Osteocyte (in vitro differentiated cells): ENCODE data around the gene KRT4. TPM values are rescaled to one million over a fixed set of nuclear protein-coding genes. Genes with fewer than 3 reads are reported as not detected.

ENCODE experiments used
- DNase-seq: peaks from one replicate; pipeline ENCODE4 v3.0.0; 2021; ENCODE audit warnings: mixed read lengths; ENCODE audit not compliant: unreplicated experiment; ENCODE audit errors: extremely low spot score
- H3K27ac Mint-ChIP-seq: one replicate; pipeline ENCODE4 v1.8.0; 2021; ENCODE audit warnings: mild to moderate bottlenecking, mixed read lengths; ENCODE audit not compliant: unreplicated experiment
- H3K27me3 Mint-ChIP-seq: one replicate; pipeline ENCODE4 v1.8.0; 2021; ENCODE audit warnings: mixed read lengths; ENCODE audit not compliant: unreplicated experiment
- H3K36me3 Mint-ChIP-seq: one replicate; pipeline ENCODE4 v1.8.0; 2021; ENCODE audit warnings: mixed read lengths; ENCODE audit not compliant: unreplicated experiment
- H3K4me1 Mint-ChIP-seq: one replicate; pipeline ENCODE4 v1.8.0; 2021; ENCODE audit warnings: mixed read lengths; ENCODE audit not compliant: unreplicated experiment
- H3K4me3 Mint-ChIP-seq: one replicate; pipeline ENCODE4 v1.8.0; 2021; ENCODE audit warnings: mild to moderate bottlenecking, moderate library complexity, mixed read lengths; ENCODE audit not compliant: unreplicated experiment
- H3K9me3 Mint-ChIP-seq: one replicate; pipeline ENCODE4 v1.8.0; 2021; ENCODE audit warnings: mixed read lengths; ENCODE audit not compliant: unreplicated experiment
- CTCF ChIP-seq: fragments of 200-600 bp; sonication (generic); IDR thresholded peaks from 2 replicates; pipeline ENCODE4 v1.5.0; 2021; ENCODE audit warnings: antibody characterized with exemption, mild to moderate bottlenecking, moderate library complexity
- total RNA-seq: library from RNA; stranded (reverse); gene quantifications from 2 replicates; pipeline ENCODE4 v1.2.1, GENCODE V29; 2021

KRT4 gene
- total RNA-seq, 1 donor from 2014 or later = not detected

- no peak for TF ChIP-seq CTCF
- H3K27me3 Mint-ChIP-seq = peaks cover 8% of the 10 kb centered on the region
- no peak for DNase-seq
- H3K27ac Mint-ChIP-seq = no peak overlapping the region
- no peaks in the 10 kb centered on the region for H3K9me3 Mint-ChIP-seq
- H3K36me3 Mint-ChIP-seq = no peaks in the 10 kb centered on the region
- H3K4me3 Mint-ChIP-seq = no peak overlapping the region
- no peaks in the 10 kb centered on the region for H3K4me1 Mint-ChIP-seq
These were observed 10.0 kb upstream of the KRT4 start for GRCh38 chr12:52823761-52824450.

- Mint-ChIP-seq H3K4me1 (no peaks in the 10 kb centered on the region), H3K27ac (no peak overlapping the region), H3K27me3 (peaks cover 16% of the 10 kb centered on the region), H3K36me3 (no peaks in the 10 kb centered on the region), H3K9me3 (no peaks in the 10 kb centered on the region), H3K4me3 (no peak overlapping the region)
- no peak for DNase-seq
- no peak for TF ChIP-seq CTCF
These were observed 9.0 kb upstream of the KRT4 start for GRCh38 chr12:52822771-52823510.

DNA sequence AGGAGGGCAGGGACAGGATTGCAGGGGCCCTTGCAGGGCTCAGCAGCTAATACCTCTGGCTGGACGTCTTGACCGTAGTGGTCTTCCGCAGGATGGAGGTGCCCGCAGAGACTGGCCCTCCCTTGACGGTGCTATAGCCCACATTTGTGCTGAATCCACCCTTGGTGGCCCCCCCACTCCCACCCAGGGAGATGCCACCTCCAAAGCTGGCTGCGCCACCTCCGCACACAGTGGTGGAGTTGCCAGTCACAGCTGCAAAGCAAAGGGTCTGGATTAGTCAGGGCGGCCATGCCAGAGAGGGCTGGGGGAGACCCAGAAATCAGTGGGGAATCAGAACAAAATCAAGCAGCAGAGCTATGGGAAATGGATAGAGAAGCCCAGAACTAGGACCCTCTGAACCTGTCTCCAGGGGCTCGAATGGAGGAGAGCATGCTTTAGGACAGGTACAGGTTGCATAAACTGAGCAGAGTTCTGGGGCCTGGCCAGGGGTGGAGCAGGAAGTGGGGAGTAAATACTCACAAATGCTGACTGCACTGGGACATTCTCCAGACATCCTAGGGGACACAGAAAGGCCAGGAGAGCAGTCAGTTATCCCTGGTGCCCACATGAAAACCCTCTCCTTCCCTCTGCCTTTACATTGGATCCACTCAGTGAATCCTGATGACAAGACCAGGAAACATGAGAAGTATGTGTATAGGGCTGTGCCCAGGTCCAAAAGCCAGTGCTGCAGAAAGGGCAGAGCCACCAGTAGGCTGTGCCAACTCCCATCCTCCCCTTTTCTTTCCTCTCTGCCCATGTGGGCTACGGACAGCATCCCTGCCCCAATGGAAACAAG lies 8.1 kb upstream of the KRT4 start:
- no peak for TF ChIP-seq CTCF
- DNase-seq = no peak
- H3K27me3 Mint-ChIP-seq = peaks cover 25% of the 10 kb centered on the region
- H3K36me3 Mint-ChIP-seq = no peaks in the 10 kb centered on the region
- no peak overlapping the region for H3K4me3 Mint-ChIP-seq
- H3K9me3 Mint-ChIP-seq = no peaks in the 10 kb centered on the region
- no peaks in the 10 kb centered on the region for H3K4me1 Mint-ChIP-seq
- no peak overlapping the region for H3K27ac Mint-ChIP-seq

GRCh38 chr12:52821071-52821730 lies 7.3 kb upstream of the KRT4 start:
- Mint-ChIP-seq H3K36me3 (no peaks in the 10 kb centered on the region), H3K27ac (no peak overlapping the region), H3K27me3 (peaks cover 28% of the 10 kb centered on the region), H3K9me3 (no peaks in the 10 kb centered on the region), H3K4me3 (no peak overlapping the region), H3K4me1 (no peaks in the 10 kb centered on the region)
- no peak for DNase-seq
- no peak for TF ChIP-seq CTCF
